HUES64 (cell line): ENCODE measurements around the gene HSPA8.
"Not testable (repeated sequence)": the region's sequence is repeated elsewhere in the genome, so short reads cannot be mapped to it uniquely, and the experiment has no call there.

Source experiments
- H3K27ac ChIP-seq: 2 replicates; pipeline ENCODE4 v1.7.0; 2013; ENCODE audit warnings: low read depth, low read length, inconsistent platforms
- H3K27me3 ChIP-seq: 2 replicates; pipeline ENCODE4 v1.6.1; 2013; ENCODE audit warnings: mild to moderate bottlenecking, low read length; ENCODE audit not compliant: insufficient read depth
- H3K36me3 ChIP-seq: 2 replicates; pipeline ENCODE4 v1.6.1; 2013; ENCODE audit warnings: mild to moderate bottlenecking, low read length; ENCODE audit not compliant: insufficient read depth
- H3K4me1 ChIP-seq: 2 replicates; pipeline ENCODE4 v1.6.1; 2013; ENCODE audit warnings: mild to moderate bottlenecking, low read length, moderate library complexity; ENCODE audit not compliant: insufficient read depth
- H3K4me3 ChIP-seq: 2 replicates; pipeline ENCODE4 v1.5.1; 2013; ENCODE audit warnings: mild to moderate bottlenecking, low read length, moderate library complexity
- H3K9ac ChIP-seq: 2 replicates; pipeline ENCODE4 v1.6.1; 2013; ENCODE audit warnings: mild to moderate bottlenecking, low read depth, low read length
- H3K9me3 ChIP-seq: 2 replicates; pipeline ENCODE4 v1.6.1; 2013; ENCODE audit warnings: low read depth, low read length; ENCODE audit not compliant: insufficient read depth
- WGBS: fragments of 150-250, 120-280 bp; methylation state at CpG from one replicate; pipeline ENCODE4 v1.1.7; 2013; ENCODE audit warnings: missing lambda C conversion rate; 5-methylcytosine and 5-hydroxymethylcytosine counted together

Gene HSPA8

DNA sequence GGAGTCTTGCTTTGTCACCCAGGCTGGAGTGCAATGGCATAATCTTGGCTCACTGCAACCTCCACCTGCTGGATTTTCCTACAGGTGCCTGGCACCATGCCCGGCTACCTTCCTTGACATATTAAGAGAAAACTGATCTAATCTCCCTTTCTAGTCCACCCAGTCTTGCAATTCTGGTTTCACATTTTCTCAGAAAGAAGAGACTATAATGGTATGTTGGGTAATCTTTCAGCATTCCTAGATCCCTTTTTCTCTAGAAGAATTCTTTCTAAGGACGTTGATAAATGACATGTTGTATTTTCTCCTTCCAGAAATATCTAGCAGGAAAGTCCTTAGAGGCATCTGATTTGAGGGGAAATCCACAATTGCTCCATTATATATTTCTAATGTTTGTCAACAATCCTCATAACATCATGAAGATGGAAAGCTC lies 10.4 kb upstream of the HSPA8 start:
- Histone ChIP-seq H3K27me3 (no peaks in the 10 kb centered on the region), H3K4me1 (peaks cover 15% of the 10 kb centered on the region), H3K9ac (no peak overlapping the region), H3K27ac (no peak overlapping the region), H3K4me3 (no peak overlapping the region), H3K9me3 (no peaks in the 10 kb centered on the region), H3K36me3 (peaks cover 17% of the 10 kb centered on the region)
- WGBS: 100% methylated on average over 1 of the region's 2 CpGs

DNA sequence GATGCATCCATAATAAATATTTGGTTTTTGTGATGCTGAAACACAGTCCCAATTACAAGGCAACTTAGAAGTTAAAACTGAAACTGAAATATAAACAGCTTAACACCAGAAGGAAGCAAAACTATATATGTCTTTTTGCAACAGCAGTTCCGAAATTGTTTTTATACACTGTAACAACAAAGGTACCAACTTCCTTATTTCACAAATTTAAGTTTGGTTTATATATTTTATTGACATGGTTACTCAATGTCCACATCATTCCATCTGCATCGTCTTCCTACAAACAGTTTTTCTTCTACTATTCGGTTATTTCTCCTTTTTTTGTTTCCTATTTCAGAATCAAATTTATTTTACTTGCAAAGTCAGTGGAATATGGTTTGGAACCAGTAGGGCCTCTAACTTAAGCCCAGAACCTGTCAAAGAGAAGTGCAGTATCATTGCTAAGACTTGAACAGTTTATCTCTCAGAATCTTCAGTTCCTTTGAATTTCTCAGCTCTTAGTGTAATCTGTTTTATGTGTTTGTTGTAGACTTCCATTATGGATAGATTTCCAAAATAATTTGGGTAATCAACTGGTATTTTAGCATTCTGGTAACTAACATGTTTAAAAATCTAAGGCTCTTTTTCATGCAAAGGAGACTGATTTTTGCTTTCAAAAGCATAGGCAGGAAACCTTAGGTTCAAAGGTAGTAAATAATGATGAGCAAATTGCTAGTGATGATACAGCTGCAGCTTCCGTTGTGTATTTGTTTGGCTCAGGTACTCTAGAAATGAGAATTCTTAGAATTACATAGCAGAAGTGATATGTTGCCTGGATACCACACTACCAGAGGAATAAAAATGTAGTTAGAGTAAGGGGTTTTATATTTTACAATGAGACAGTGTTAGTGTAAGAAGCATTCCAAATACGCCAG lies 8.2 kb upstream of the HSPA8 start:
- 74% methylated on average over 4 of the region's 5 CpGs for WGBS
- Histone ChIP-seq H3K4me1 (peaks cover 15% of the 10 kb centered on the region), H3K9ac (no peak overlapping the region), H3K9me3 (no peaks in the 10 kb centered on the region), H3K4me3 (0 out of 2 replicates have a peak overlapping the region, but pooled peaks have one; percentile 12), H3K36me3 (peaks cover 17% of the 10 kb centered on the region), H3K27ac (peak overlapping the region; percentile 34; the same call in 1 of the 2 replicates), H3K27me3 (no peaks in the 10 kb centered on the region)

DNA sequence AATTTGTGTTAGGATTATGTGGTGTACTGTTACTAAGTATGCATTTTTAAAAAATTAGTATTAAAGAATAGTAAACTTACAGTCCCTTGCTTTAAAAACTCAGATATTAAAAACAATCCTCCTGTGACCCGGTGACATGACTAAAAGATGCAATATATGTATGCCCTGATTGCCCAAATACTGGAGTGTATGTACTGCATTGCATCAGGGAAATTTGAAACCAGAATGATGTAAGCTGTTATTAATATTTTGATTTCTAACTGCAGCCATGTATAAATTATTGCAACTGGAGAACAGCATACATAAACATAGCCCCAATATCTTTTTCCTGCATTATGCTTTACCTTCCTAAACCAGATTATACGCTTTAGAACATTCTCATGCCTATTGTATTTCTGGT lies 3.7 kb upstream of the HSPA8 start:
- Histone ChIP-seq H3K27me3 (no peaks in the 10 kb centered on the region), H3K9me3 (no peaks in the 10 kb centered on the region), H3K27ac (no peak overlapping the region), H3K4me3 (no peak overlapping the region), H3K36me3 (peaks cover 7% of the 10 kb centered on the region), H3K4me1 (peaks cover 16% of the 10 kb centered on the region), H3K9ac (no peak overlapping the region)
- 97% methylated on average over 2 of the region's 2 CpGs for WGBS

DNA sequence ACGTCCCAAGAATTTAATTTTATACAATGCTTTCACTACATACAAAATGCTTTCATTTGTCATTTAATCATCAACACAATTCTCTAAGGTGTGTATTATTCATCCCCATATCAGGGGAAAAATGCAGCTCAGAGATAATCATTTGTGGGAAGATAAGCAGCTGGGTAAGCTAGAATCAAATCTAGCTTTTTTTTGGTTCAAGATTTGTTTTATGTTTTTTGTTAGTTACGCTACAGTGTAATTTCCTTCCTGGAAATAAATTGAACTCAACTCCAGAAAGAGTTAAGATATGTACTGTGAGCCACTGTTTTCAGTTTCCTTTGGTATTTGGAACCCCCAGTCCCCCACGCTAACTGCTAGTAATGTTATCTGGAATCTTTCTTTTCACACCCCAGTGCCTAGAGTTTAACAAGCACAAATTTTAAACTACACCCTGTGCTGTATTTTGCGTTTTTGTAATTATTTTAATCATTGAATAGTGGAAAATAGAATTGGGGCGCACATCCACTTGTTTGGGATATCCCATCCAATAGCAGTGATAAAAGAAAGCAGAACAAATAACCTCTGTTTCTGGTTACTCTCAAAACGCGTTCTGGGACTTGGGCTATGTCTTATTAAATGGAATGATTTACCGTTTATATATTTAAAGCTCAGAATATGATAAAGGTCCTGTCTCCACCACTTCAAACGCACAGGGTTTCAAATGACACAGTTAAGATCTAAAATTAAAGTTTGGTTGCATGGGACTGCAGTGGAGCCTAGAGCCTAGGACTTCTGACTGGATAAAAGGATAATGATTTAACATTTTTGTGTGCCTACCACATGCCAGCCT lies 2.1 kb upstream of the HSPA8 start:
- H3K36me3 ChIP-seq: peaks cover 23% of the 10 kb centered on the region
- H3K4me3 ChIP-seq: peak overlapping the region; percentile 92
- no peaks in the 10 kb centered on the region for H3K27me3 ChIP-seq
- WGBS: 86% methylated on average over 8 of the region's 9 CpGs
- peaks cover 9% of the 10 kb centered on the region for H3K4me1 ChIP-seq
- no peaks in the 10 kb centered on the region for H3K9me3 ChIP-seq
- H3K9ac ChIP-seq: peak overlapping the region; percentile 100
- H3K27ac ChIP-seq: peak overlapping the region; percentile 100

DNA sequence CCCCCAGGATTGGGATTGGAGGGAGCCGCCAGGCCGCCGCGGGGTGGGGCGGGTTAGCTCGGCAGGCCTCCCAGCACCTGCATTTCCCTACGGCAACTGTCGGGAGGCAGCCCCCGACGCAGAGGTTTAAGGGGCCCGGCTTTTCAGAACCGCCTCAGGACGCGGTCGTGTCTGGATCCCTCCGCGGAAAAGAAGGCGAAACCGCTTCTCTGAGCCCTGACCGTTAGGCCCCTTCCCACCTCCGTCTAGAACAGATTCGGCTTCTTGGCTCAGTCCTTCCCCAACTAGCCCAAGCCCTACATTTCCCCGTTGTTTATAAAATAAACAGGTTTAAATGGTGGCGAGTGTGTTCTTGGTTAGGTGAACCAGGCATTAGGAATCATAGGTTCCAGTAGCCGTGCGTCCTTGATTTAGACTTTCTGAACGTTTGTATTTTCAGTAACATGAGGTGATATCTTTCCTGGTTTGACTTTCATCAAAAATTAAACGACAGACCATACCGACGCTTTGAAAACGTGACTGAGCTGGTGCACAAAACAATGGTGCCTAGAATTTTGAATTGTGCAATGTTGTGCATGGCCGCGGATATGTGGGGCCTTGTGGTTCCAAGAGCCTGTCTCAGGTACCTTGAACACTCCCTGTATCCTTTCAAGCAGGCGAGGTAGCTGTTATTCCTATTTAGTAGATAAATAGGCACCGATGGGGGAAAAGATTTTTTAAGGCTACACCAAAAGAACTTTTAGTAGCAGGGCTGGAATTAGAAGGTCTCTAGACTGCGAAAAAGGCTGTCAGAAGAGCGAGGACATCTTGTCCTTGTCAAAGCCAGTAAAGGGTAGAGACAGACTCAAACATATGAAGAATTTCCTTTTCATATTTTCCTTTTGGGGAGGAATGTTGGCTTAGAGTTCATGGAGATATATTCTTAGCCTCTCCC lies 1.2 kb upstream of the HSPA8 start:
- Histone ChIP-seq H3K27ac (peak overlapping the region; percentile 100), H3K36me3 (peaks cover 32% of the 10 kb centered on the region), H3K4me1 (peaks cover 9% of the 10 kb centered on the region), H3K9me3 (no peaks in the 10 kb centered on the region), H3K9ac (peak overlapping the region; percentile 100), H3K27me3 (no peaks in the 10 kb centered on the region), H3K4me3 (peak overlapping the region; percentile 92)
- 5% methylated on average over 37 of the region's 37 CpGs for WGBS

DNA sequence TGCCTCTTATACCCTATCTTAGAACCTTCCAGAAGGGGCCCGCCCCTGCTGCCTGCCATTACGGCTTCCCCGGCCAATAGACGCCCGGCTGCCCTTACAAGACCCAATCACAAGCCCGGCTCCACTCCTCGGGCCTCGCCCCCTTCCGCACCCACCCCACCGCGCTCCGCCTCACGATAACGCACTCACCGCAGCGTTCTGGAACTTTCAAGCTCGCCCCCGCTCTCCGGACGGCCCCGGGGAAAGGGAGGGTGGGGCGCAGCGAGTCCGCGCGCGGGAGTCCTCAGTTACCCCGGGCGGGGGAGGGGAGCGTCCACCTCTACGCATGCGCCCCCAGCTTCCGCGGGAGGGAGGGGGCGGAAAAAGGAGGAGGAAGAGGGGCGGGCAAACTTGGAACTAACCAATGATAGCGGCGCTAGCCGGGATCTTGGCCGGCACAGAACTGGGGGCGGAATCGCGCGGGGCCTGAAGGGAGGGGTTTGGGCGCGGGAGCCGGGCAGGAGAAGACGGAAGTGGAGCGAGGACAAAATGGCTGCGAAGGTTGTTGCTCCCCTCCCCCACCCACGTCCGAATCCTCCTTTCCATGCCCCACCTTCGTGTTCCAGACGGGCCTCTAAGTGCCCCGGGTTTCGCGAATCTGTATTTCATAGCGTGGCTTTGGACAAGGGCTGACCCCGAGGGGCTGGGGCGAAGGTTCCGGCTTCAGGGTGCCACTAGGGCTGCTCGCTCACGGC lies 389 bp upstream of the HSPA8 start:
- WGBS: under 1% methylated on average over 63 of the region's 63 CpGs
- Histone ChIP-seq H3K27ac (peak overlapping the region; percentile 100), H3K9ac (peak overlapping the region; percentile 100), H3K9me3 (no peaks in the 10 kb centered on the region), H3K4me1 (peaks cover 9% of the 10 kb centered on the region), H3K27me3 (no peaks in the 10 kb centered on the region), H3K4me3 (peak overlapping the region; percentile 92), H3K36me3 (peaks cover 40% of the 10 kb centered on the region)

DNA sequence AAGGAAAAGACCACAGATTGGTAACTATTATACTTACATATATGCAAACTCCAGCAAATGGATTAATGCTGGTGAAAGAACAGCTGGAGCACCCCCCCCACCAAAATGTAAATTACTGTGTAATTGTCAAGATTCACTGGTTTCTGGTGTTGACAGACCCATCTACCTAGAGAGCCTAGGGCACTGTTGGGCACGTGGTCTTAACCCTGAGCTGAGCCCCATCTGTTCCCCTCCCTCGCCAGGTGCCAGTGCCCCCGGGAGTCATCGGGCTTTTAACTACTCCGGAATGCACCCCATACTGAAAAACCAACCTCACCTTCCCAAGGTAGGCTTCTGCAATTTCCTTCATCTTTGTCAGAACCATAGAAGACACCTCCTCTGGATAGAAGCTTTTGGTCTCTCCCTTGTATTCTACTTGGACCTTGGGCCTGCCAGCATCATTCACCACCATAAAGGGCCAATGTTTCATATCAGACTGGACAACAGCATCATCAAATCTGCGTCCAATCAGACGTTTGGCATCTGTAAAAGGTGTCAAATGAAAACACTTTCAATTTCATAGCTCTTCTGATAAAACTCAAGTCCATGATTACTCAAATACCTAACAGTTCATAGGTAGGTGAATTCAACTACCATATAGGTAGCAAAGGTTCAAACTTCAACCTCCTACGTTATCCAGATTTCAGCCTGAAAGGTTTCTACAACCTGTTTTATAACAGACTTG lies 1.5 kb downstream of the HSPA8 start:
- WGBS: 10% methylated on average over 8 of the region's 8 CpGs
- Histone ChIP-seq H3K27me3 (no peaks in the 10 kb centered on the region), H3K36me3 (peaks cover 59% of the 10 kb centered on the region), H3K4me3 (peak overlapping the region; percentile 92), H3K4me1 (peaks cover 9% of the 10 kb centered on the region), H3K9ac (peak overlapping the region; percentile 100), H3K9me3 (no peaks in the 10 kb centered on the region), H3K27ac (peak overlapping the region; percentile 100)

DNA sequence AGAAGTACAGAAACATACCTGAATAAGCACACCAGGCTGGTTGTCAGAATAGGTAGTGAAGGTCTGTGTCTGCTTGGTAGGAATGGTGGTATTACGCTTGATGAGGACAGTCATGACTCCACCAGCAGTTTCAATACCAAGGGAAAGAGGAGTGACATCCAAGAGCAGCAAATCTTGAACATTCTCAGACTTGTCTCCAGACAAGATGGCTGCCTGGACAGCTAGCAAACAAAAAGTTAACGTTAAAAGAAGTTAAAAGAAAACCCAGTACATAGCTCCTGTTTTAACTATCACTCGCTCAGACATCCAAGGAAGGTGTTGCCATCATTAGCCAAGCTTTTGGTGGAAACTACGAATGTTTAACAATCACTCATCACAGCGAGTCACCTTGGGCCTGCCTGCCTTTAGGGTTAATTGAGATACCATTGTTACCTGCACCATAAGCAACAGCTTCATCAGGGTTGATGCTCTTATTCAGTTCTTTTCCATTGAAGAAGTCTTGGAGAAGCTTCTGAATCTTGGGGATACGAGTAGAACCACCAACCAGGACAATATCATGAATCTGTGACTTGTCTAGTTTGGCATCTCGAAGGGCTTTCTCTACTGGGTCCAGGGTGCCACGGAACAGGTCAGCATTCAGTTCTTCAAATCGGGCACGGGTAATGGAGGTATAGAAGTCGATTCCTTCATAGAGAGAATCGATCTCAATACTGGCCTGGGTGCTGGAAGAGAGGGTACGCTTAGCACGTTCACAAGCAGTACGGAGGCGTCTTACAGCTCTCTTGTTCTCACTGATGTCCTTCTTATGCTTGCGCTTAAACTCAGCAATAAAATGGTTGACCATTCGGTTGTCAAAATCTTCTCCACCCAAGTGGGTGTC lies 2.7 kb downstream of the HSPA8 start:
- not testable (repeated sequence) for H3K9me3 ChIP-seq, H3K4me1 ChIP-seq, H3K27me3 ChIP-seq
- Histone ChIP-seq H3K36me3 (peaks cover 65% of the 10 kb centered on the region), H3K4me3 (peak overlapping the region; percentile 92), H3K9ac (peak overlapping the region; percentile 100; the same call in 1 of the 2 replicates), H3K27ac (peak overlapping the region; percentile 14; the same call in 1 of the 2 replicates)
- WGBS: 78% methylated on average over 18 of the region's 18 CpGs

DNA sequence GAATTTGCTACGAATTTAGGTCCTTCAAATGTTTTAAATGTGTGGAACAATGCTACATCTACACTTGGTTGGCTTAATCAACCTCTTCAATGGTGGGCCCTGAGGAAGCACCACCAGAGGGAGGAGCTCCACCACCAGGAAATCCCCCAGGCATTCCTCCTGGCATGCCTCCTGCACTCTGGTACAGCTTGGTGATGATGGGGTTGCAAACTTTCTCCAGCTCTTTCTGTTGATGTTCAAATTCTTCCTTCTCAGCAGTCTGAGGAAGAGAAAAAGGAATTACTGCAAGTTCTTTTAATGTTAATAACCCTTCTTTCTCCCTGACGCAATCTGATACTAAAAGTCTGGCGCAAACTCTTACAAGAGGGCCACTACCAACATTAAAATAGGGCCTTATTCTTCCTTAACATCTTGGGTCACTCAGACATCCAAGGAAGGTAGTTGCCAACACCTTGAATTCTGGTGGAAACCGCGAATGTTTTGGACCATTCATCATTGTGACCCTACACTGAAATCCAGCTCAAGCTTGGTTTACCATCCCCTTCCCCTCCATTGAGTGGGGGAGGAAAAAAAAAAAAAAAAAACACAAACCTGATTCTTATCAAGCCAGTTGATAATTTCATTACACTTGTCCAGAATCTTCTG lies 4.2 kb downstream of the HSPA8 start:
- H3K9ac ChIP-seq: no peak overlapping the region
- H3K9me3 ChIP-seq: no peaks in the 10 kb centered on the region
- H3K36me3 ChIP-seq: peaks cover 69% of the 10 kb centered on the region
- no peaks in the 10 kb centered on the region for H3K4me1 ChIP-seq
- no peaks in the 10 kb centered on the region for H3K27me3 ChIP-seq
- 91% methylated on average over 4 of the region's 5 CpGs for WGBS
- H3K4me3 ChIP-seq: peak overlapping the region; percentile 14; the same call in 1 of the 2 replicates
- H3K27ac ChIP-seq: peak overlapping the region; percentile 45; the same call in 1 of the 2 replicates
